ENCODE results near the gene LILRB3.
"Not testable (repeated sequence)": the region's sequence is repeated elsewhere in the genome, so short reads cannot be mapped to it uniquely, and the experiment has no call there.

The LILRB3 gene

DNA sequence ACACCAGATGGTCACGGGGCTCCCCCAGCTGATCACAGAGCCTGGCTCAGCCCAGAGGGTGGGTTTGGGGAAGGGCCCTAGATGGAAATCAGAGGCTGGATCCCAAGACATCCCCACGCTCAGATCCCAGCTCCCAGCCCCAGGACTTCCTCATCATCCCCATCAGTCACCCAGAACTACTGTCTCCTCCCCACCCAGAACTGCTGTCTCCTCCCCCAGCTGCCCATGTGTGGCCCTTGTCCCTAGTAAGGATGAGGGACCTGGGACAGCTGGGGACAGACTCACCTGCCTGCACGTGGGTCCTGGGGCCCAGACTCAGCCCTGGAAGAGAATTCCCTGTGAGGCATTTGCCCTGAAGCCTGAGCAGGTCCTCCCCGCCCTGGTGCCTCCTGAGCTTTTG lies 19.4 kb upstream of the LILRB3 start:
- DNase-seq, result not testable (repeated sequence)

DNA sequence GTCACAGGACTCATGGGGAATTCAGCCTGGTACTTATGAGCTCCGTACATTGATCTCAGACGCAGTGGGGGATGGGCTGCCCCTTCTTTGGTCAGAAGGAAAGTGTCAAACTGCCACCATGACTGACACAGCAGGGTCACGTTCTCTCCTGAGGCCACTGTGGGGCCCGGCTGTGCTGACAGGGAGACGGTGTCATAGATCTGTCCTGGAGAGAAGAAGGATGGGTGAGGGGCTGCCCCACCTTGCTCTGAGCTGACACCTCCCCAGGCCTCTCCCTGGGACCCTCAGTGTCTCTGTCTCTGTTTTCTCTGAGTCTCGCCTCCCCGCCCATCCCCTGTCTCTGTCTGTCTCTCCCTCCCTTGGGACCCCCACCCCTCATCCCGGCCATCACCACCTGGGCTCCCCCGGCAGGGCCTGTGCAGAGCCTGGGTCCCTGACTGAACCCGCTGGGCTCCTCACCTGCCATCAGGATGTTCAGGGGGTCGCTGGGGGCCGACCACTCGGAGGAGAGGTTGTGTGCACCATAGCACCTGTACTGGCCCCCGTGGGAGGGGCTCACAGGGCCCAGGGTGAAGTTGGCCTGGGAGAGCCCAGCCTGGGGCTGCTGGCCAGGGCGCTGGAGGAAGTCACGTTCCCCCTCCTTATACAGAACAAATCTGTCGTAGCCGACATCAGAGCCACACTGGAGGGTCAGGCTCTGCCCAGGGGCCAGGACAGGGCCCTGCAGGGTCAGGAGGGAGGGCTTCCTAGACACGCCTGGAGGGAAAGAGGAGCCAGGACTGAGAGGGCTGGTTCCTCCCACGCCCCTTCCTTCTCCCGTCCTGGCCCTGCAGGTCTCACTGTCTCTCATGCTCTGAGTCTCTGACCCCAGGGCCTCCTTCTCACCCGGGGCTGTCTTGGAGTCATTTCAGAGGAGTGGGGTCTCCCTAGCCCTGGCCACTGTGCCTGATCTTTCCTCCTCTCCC lies 17.8 kb upstream of the LILRB3 start:
- not testable (repeated sequence) for DNase-seq

- DNase-seq, result not testable (repeated sequence)
These were observed 16.9 kb upstream of the LILRB3 start for GRCh38 chr19:54239491-54240371.

GRCh38 chr19:54233941-54234340 lies 11.1 kb upstream of the LILRB3 start:
- no peak for DNase-seq

- peak; percentile 33 for DNase-seq
These were observed 8.5 kb upstream of the LILRB3 start for GRCh38 chr19:54231077-54231931.

DNA sequence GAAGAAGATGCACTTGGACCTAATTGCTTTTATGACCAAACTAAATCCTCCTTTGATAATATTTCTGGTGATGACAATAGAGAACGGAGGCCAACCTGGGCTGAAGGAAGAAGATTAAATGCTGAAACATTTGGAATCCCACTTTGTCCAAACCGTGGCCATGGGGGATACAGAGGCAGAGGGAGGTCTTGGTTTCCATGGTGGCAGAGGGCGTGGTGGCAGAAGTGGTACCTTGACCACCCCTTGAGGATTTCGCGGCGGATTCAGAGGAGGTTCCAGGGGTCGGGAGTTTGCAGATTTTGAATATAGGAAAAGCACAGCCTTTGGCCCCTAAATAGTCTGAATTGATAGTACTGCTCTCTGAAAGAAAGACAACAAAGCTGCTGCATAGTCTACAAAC lies 7.2 kb upstream of the LILRB3 start:
- no peak for DNase-seq

- no peak for DNase-seq
These were observed 6.3 kb upstream of the LILRB3 start for GRCh38 chr19:54229146-54229545.

DNA sequence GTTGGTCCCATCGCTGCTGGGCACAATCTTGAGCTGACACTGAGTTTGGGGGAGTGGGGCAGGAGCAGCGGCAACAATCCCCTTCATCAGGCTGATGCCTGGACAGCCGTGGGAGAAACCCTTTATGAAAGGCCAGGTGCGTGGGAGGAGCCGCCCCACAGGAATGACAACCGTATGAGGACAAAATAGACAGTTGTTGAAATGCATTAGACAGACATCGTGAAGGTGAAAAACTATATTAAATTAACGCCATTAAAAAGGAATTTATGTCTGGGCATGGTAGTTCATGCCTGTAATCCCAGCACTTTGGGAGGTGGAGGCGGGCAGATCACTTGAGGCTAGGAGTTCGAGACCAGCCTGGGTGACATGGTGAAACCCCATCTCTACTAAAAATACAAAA lies 1.8 kb upstream of the LILRB3 start:
- DNase-seq, result not testable (repeated sequence)

GRCh38 chr19:54223937-54224281 lies 1.1 kb upstream of the LILRB3 start:
- DNase-seq, result not testable (repeated sequence)

DNA sequence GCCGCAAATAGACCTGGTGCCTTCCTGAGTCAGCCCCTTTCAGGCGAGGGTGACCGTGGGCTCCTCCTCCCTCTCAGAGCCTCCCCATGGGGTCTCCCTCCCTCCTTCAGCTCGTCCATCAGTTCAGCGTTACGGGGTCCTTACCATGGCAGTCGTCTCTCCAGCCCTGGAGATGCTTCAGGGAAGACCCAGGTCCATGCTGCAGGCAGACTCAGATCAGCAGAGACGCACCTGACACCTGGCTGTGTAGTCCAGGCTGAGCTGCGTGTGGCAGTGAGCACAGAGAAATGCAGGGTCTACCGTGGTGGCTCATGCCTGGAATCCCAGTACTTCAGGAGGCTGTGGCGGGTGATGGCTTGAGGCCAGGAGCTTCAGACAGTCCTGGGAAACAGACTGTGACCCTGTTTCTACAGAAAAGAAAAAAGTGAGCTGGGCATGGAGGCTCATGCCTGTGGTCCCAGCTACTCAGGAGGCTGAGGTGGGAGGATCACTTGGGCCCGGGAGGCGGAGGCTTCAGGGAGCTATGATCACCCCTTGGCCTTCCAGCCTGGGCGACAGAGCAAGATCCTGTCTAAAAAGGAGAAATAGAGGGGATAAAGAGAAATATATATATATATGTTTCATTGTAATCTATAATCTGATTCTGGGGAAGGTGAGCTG lies 600 bp upstream of the LILRB3 start:
- DNase-seq, result not testable (repeated sequence)

DNA sequence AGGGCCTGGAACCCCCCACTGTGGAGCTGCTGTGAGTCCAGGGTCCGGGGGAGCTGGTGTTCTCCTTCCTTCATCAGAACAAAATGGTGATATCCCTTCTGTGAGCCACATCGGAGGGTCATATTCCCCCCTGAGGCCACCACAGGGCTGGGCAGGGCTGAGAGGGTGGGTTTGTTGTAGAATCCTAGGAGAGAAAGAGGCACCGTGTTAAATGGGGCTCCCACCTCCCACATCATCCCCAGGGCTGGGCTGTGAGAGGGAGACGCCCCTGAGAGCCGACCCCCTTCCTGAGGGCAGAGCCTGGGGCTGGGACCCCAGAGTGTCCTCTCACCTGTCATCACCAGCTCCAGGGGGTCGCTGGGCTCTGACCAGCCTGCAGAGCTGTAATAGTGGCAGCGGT lies 860 bp downstream of the LILRB3 start:
- DNase-seq, result not testable (repeated sequence)

DNA sequence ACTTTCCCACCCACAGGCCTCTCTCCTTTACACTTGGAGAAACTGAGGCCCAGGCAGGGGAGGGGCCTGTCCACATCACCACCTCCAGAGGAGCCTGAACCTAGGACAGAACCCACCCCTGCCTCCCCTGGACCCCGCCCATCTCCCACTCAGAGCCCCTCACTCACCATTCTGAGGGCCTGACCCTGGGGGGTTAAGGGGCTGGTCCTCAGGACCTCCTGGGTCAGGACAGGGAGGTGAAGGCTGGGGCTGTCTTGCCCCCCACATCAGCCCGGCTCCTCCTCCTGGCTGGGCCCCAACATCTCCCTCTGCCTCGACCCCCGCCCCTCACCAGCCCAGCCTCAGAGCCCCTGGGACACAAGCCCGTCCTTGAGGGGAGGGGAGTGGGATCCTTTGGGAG lies 3.1 kb downstream of the LILRB3 start:
- DNase-seq, result not testable (repeated sequence)

DNA sequence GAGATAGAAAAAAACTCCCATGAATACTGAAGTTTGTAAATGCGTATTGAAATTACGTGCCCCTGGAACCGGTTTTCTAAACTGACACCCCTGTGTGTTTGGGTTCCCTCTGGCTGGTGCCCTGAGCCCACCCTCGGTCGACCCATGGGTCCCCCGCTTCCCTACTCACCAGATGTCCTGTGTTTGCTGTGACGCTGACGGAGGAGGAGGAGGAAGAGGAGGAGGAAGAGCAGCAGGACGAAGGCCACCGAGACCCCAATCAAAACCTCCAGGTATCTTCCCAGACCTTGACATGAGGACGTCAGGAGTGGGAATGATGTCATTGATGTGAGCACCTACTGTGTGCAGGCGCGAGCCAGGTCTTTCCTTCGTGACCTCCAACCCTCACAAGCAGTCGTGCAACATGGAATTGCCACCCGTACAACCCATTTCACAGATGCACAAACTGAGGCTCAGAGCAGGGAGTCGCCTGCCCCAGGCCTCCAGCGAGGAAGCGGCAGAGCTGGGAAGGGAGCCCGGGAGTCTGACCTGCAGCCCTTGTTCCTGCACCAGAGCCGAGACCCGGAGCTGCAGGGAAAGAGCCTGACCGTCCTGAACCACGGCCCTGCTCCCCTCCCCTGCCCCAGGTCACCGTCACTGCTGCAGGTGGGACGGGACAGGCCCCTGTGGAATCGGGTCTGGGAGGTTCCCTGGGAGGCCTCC lies 3.7 kb downstream of the LILRB3 start:
- no peak for DNase-seq

- no peak for DNase-seq
These were observed 4.5 kb downstream of the LILRB3 start for GRCh38 chr19:54218259-54218658.

GRCh38 chr19:54217517-54218247 lies 5.1 kb downstream of the LILRB3 start:
- DNase-seq, result not testable (repeated sequence)

DNA sequence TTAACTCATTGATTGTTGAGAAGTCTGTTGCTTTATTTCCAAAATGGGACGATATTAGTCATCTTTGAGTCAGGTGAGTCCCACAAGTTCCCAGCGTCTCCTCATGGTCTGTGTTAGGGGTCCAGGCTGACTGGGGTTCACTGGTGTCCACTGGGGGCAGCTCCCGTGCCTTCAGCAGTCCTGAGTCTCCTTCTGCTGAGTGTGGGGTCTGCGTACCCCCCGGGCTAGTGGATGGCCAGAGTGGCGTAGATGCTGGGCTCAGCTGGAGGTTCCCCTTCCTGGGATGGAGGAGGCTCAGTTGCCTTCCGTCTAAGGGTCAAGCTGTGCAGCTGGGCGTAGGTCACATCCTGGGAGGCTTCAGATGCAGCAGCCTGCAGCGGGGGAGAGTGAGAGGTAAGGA lies 5.9 kb downstream of the LILRB3 start:
- DNase-seq, result no peak

DNA sequence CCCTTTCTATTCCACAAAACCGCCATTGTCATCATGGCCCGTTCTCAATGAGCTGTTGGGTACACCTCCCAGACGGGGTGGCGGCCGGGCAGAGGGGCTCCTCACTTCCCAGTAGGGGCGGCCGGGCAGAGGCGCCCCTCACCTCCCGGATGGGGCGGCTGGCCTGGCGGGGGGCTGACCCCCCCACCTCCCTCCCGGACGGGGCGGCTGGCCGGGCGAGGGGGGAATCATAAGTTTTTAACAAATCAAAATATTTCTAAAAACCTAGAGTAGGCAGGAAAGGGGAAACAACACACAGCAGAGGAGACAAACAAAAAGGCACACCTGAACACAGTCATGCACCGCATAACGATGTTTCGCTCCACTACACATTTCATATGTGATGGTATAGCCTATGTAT lies 8.1 kb downstream of the LILRB3 start:
- DNase-seq, result not testable (repeated sequence)

GRCh38 chr19:54214217-54214616 lies 8.6 kb downstream of the LILRB3 start:
- not testable (repeated sequence) for DNase-seq

GRCh38 chr19:54211235-54211634 lies 11.6 kb downstream of the LILRB3 start:
- DNase-seq, result no peak

GRCh38 chr19:54209811-54210494 lies 12.9 kb downstream of the LILRB3 start:
- peak; percentile 71 for DNase-seq
